NCI-H82 (cell line): ENCODE measurements around the gene MRPS27.
A peak's percentile ranks its signal among the peaks of the same experiment; 100 is the strongest.

Source experiments
- DNase-seq: peaks from one replicate; lab custom pipeline; 2025; lab: John Stamatoyannopoulos, UW

The MRPS27 gene

GRCh38 chr5:72231991-72232703 lies 87.9 kb downstream of the MRPS27 start:
- no peak for DNase-seq

DNA sequence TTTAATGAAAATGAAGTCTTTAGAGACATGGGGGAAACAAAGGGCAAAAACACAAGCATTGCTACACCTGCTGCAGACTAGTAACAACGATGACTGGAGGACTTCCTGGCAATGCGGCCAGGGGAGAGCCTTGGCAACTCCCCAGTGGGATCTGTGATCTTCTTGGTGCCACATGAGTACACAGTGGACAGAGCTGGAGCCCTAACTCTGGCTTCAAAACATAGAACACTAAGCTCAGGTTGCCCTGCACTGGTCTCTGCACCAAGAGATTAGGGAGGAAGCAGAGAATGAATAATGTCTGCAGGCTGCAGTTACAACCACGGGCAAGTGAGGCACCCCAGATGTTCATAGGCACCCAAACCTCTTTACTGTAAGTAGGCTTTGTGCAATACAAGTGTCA lies 91.1 kb downstream of the MRPS27 start:
- DNase-seq, result peak; percentile 9

DNA sequence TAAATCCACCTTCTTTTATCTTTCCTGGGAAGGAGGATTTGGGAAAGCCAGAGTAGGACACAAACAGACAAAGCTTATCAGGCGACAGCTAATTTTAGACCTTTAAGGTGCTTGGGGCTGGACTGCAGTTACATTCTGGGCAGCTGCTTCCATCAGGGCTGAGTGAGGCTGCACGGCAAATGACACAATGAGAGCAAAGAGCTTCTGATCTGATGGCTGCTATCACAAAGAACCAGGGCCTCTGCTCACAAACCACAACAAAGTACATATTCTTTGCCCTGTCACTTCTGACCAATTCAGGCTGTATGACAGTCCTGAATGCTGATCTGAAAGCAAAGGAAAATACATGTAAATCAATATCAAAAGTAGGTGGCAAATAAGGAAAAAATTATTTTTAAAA lies 93.1 kb downstream of the MRPS27 start:
- peak; percentile 52 for DNase-seq

DNA sequence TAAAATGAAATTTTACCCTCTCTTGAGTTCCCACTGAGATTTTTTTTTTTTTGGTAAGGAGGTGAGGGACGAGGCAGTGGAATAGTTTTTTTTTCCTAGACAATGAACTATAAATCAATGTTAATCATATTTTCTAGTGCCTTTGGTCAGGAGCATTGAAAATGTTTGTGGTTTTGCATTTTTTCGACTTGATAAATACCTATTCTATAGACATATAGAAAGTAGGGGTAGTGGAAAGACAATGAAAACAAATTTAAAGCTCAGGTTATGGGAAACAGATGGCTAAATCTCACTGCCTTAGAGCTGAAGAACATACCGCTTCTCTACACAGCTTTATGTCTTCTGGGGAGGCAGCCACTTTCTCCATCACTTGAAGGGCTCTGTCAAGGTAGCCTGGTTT lies 94.3 kb downstream of the MRPS27 start:
- DNase-seq, result no peak

DNA sequence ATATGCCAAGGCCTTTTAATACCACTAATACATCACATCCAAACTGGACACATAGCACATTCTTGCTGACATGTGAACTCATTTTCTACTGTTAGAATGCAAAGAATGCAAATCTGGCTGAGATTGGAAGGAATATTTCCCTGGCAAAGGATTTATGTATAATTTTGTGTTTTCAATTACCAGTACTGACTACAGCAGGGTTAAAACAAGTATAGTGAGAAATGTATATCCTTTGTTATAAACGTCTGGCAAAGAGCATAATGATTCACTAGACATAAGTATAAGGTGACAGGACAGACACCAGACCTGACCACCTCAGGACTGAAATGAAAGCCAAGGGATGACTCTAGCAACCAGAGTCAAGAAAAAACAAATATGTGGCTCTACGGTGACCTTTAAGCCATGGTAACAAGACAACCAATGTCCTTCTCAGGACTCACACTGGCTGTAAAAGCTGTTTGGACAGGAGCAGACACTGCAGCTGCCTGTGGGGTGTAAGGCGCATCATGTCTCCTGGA lies 95.0 kb downstream of the MRPS27 start:
- DNase-seq, result no peak

DNA sequence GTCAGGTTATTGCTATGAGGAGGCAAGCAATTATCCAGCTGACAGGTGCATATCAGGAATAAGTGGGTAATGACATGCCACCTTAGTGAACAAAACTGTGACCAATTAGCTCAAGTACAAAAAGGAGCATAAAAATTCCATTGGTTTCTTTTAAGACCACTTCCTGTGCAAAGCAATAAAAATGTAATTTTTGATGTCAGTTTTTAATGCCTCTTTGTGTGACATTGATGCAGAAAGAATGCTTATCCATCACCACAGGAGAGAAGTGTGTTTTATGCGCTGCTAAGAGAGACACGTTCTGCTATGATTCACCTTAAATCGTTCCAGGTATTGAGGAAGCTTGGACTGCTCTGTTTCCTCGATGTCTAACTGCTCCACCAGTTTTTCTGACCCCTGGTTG lies 96.7 kb downstream of the MRPS27 start:
- DNase-seq, result no peak

- DNase-seq, result no peak
Observed at GRCh38 chr5:72222521-72222920, 97.5 kb downstream of the MRPS27 start.

- peak; percentile 71 for DNase-seq
Observed at GRCh38 chr5:72221541-72221940, 98.5 kb downstream of the MRPS27 start.

GRCh38 chr5:72221099-72221498 lies 98.9 kb downstream of the MRPS27 start:
- no peak for DNase-seq

GRCh38 chr5:72216756-72217155 lies 103.3 kb downstream of the MRPS27 start:
- no peak for DNase-seq

- no peak for DNase-seq
Observed at GRCh38 chr5:72214168-72214567, 105.9 kb downstream of the MRPS27 start.

DNA sequence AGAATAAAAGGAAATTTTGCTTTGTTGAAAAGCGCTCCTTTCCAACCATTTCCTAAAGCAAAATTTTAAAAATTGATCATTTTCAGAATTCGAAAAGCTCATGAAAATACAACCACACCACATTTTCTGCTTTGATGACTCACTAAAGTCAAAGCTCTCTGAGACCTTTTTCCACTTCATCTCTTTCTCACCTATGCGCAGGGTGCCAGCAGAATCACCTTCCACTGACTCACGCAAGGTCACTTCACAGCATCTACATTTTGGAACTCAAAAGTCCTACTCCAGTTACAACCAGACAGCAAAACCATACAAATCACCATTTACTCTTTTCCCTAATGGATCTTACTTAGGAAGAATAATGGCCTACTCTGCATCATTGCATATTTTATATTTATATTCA lies 106.6 kb downstream of the MRPS27 start:
- DNase-seq, result no peak

DNA sequence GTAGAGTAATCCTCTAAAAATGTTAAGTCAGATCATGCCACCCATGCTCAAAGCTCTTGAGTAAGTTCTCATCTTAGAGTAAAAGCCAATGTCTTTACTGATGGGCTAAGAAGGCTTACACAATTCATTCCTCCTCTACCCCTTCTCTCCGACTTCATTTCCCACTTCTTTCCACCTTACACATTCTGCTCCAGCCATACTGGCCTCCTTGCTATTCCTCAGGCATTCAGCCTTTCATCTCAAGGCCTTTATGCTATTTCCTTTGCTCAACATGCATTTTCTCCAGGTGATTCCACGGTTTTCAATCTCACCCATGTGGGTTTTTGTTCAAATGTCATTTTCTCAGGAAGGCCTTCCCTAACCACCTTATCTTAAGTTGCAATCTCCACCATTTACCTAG lies 107.9 kb downstream of the MRPS27 start:
- DNase-seq, result no peak

GRCh38 chr5:72210888-72211678 lies 109.0 kb downstream of the MRPS27 start:
- DNase-seq, result peak; percentile 44

DNA sequence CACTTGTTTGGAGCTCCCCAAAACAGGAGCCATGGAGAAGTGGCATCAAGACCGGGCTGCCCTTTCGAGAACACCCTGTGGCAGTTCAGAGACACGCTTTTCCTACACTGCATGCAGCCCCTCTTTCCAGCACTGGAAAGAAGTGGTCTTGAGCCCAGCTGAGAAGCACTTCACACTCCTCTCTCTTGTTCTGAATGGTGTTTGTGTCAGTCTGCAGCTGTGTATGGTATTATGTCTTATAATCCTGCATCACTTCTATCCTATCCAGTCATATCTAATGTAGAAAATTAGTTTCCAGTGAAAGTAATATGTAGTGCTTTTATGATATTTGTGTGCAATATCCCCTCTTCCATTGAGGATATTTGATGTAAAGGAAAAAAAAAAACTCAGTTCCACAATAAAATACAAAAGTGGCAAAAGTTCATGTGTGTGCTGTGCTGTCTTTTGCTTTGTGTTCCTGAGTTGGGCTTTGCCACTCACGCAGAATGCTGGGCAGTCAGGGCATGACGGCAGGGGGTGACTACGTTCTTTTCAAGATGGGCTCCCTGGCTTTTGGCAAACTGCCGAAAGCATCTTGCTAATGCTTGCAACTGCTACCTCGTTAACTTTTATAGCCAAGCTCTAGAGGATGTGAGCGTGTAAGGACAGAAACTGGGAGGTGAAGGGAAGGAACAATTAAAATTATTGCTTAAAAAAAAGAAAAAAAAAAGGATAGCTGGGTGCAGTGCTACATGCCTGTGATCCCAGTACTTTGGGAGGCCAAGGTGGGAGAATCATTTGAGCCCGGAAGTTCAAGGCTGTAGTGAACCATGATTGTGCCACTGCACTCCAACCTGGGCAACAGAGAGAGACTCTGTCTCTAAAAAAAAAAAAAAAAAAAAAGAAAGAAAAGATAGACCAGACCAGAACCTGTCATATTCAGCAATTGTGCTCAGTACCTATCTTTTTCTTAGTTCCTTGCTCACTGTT lies 110.6 kb downstream of the MRPS27 start:
- peak; percentile 47 for DNase-seq

- no peak for DNase-seq
Observed at GRCh38 chr5:72208324-72208926, 111.6 kb downstream of the MRPS27 start.

- no peak for DNase-seq
Observed at GRCh38 chr5:72206994-72207393, 113.0 kb downstream of the MRPS27 start.

DNA sequence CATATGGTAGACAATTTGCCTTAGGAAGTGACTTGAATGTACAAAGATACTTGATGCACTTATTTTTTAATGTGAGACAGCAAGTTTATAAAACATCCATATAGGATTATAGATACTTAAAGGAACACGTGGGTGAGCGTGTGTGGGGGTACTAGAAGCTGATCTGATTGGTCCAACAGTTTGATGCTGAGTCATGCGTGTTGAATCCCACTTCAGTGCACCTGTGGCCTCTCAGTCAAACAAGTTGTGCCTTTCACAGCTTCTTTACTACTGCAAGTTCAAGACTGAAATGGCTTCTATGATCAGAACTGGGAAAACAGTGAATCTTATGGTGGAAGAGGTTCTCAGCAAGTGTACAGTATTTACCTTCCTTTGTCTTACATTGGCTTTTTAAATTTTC lies 113.9 kb downstream of the MRPS27 start:
- peak; percentile 43 for DNase-seq

DNA sequence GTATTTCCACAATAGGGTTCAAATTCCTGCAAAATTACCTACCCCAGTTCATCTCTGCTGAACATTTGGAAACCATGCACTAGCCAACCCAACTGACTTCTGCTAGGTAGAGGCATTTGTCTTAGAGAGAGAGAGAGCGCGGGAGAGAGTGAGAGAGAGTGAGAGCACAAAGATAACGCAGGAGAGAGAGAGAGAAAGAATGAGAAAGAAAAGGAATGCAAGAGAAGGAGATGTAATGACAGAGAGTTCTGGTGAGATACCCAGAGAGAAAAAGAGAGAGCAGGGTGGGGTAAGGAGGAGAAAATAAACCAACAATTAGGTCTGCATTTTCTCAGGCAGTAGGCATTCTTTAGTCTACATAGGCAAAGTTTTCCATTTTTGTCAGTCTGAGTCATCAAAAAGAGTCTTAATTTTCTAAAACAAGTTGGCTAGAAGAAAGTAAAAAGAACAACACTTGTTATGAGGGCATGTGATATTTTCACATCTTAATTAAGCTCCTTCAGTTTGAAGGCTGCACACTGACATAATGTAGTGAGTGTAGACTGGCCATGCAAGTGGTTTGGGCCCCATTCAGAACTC lies 114.5 kb downstream of the MRPS27 start:
- DNase-seq, result no peak

DNA sequence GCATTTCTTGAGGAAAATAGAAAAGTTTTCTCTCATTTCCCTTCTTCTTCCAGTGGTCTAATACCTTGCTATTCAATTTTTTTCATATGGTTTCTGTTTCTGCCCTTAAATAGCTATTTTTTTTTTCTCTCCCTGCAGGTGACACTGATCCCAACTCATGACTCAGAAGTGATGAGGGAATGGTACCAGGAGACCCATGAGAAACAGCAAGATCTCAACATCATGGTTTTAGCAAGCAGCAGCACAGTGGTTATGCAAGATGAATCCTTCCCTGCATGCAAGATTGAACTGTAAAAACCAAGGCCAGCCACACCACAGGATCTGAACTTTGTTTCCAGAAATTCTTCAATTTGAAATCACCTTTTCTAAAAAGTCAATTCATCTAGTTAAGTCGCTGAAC lies 115.1 kb downstream of the MRPS27 start:
- no peak for DNase-seq

DNA sequence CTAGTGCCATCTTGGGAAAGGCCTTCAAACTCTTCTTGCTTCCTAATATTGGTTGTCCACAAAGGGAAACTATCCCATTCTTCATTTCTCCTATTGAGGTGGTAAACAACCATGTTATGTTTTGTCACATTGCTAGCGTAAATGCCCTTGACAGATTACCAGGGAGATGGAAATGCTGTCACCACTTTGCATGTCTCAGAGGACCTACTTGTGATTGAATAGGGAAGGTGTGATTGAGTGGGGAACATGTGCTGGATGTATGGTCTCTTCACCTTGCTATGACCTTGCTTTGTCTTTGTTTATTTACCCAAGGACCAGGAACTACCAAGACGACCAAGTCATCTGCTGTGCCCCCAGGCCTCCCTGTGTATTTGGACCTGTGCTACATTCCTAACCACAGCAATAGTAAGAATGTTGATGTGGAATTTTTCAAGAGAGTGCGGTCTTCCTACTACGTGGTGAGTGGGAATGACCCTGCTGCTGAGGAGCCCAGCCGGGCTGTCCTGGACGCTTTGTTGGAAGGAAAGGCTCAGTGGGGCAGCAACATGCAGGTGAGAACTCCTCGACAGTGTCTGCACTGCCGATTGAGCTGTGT lies 116.7 kb downstream of the MRPS27 start:
- DNase-seq, result no peak
